Fibroblast of lung (primary cell): Measurements from ENCODE around the gene GRHL1.

Experiments used
- CTCF ChIP-seq, 2 donors: IDR thresholded peaks in 1 of 2; conservative IDR thresholded peaks in 1 of 2; 1 replicate in 1 of 2; 2 replicates in 1 of 2; pipeline ENCODE4 v1.5.1; 2011 to 2012; ENCODE audit warnings: low read length in 2 of 2, control low read depth in 1 of 2, inconsistent platforms in 1 of 2, low read depth in 1 of 2, mild to moderate bottlenecking in 1 of 2
- EZH2 ChIP-seq: IDR thresholded peaks from 2 replicates; pipeline ENCODE4 v1.5.1; 2012; ENCODE audit warnings: low read length, control low read depth, mild to moderate bottlenecking; ENCODE audit errors: missing control alignments

- TF ChIP-seq CTCF (conservative IDR thresholded peaks at IDR 0.05 in 1 of 2, IDR thresholded peaks at IDR 0.05 in 1 of 2; ENCODE audit: low read depth in 1 of 2, low read length in 2 of 2) (no peak), EZH2 (no peak)
These were observed 78.4 kb downstream of the GRHL1 start for GRCh38 chr2:10029875-10030223.
